Non-pigmented ciliary epithelial cell (primary cell): Measurements from ENCODE around the gene AARS2.

Source experiments
- DNase-seq: peaks from one replicate; pipeline ENCODE4 v3.0.0-alpha.2; 2010; ENCODE audit warnings: low read depth

The AARS2 gene

DNA sequence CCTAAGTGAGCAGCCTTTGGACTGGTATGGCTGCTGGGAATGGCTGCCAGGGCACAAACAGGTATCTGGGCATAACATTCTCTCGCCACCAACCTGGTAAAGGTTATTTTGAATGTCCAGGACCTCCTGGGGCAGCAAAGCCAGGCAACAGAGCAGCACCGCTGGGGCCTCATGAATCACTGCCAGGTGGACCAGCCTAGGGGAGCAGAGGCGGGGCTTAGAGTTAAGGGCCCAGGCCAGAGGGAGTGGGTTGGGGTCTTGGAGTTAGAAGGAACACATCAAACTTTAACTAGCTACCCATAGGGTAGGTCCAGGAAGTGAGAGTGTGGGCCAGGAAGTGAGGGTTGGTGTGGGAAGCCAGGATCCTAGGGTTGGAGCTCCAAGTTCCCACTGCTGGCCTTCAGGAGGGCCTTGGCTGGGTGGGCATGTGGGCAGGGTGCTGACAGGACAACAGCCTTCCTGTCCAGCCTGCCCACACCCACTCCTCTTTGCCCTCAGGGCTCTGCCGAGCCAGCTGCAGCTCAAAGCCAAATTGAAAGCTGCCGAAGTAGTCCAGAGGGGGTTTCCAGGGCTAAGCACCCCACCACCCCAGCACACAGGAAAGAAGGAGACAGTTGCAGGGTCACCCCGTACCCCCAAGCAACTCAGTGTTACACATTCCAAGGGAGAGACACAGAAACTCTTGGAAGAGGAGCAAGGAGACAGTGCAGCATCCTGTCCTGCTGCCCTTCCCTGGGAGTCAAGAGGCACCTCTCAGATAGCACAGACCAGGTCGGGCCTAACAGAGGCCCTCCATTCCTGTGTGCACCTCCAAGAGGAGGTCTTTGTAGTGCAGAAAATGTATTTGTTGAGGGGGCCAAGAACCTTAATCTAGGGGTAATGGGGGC is 50.4 kb downstream of the AARS2 start:
- DNase-seq: no peak

DNA sequence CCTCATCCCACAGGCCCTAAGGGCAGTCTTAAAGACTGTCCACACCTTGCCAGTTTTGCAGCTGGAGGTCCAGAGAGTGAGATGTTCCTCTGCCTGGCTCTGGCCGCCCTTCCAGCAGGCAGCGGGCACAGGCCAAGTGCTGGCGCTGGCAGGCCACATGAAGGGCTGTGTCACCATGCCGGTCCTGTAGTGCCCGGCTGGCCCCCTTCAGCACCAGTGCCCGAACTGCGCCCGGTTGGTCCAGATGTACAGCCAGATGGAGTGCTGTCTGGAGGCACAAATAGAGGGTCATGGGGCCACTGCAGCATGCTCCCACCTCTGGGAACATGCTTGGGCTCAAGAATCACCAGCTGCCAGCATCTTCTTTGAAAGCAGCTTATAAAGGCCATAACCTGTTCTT is 51.6 kb downstream of the AARS2 start:
- DNase-seq: no peak

DNA sequence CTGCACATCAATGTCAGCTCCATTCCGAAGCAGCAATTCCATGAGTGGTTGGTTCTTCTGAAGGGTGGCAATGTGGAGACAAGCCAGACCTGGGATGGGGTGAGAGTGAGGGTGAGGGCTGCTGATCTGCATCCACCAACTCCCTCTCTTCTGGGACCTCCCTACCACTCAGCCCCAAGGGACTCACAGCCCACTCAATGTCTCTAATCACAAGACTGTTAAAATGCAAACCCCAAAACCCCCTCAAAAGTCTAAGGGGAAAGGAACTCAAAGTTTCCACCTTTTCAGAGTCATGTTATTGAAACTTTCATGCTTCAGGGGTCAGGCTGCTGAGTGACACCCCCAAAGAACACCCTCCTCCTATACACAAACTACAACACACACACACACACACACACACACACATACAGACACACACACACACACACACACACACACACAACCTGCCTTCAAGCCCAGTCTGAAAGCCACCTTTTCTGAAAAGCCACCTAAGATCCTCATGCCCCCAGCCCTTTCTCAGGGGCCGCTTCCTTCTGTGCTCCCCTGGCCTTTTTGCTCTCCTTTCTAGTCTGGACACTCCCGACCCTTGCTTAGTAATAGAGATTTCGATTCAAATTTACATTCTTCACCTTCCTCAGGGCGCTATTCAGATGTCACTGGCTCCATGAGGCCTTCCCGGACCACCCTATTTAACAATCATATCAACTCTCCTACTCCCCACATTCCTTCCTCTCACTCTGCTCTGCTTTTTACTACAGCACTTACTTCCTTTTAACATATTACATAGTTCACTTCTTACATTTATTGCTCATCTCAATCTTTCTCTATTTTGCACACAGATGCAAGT is 52.5 kb downstream of the AARS2 start:
- DNase-seq: no peak

DNA sequence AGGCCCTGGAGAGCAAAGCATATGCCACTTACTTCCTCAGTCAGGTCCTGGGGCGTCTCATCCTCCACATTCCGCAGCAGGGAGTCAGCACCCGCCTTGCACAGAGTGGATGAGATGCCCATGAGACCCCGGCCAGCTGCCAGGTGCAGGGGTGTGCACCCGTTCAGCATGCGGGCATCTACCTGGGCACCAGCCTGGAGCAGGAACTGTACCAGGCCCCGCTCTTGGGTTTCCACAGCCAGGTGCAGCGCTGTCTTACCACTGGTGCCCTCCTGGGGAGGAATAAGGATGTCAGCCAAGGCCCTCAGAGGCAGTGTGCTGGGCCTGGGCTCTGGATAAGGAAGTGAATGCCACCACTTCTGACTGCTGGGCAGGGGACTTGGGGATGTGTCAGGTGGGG is 53.1 kb downstream of the AARS2 start:
- no peak for DNase-seq

DNA sequence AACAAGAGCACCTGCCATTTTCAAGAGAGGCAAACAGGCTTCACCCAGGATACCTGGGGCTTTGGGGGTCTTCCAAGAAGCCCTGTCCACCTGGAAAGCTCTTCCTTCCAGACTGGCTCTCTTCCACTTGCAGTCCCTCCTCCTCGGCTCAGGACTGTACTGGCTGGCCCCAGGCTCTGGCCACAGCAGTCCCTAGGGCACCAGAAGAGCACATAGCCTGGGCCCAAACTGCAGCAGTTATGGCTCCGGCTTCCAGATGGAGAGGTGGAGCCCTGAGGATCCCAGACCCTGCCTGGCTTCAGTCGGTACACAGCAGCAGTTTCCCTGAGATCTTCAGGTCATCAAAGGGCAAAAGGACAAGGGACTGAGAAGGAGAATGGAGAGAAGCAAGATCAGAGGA is 54.2 kb downstream of the AARS2 start:
- no peak for DNase-seq

DNA sequence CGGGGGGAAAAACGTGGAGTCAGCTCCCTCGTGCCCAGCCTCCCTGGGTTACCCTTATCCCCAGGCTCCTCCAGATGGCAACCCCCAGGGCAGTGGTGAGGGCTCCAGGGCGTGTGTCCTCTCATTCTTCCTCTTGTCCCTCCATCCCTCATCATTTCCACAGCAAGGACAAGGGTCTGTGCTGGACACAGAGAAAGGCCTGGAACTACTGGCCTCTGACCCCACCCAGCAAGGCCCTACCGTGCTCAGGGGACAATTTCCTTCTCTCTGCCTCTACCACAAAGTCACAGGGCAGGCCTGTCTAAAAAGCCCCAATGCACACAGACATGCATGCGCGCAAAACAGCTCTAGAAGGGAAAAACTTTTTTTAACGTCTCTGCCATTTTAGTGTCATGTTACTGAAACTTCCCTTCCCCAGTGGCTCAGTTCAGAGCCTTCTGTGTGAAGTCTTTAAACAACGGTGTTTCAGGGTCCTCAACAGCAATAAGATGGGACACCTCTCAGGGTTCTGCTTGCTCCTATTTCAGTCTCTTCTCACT is 54.8 kb downstream of the AARS2 start:
- DNase-seq: no peak

DNA sequence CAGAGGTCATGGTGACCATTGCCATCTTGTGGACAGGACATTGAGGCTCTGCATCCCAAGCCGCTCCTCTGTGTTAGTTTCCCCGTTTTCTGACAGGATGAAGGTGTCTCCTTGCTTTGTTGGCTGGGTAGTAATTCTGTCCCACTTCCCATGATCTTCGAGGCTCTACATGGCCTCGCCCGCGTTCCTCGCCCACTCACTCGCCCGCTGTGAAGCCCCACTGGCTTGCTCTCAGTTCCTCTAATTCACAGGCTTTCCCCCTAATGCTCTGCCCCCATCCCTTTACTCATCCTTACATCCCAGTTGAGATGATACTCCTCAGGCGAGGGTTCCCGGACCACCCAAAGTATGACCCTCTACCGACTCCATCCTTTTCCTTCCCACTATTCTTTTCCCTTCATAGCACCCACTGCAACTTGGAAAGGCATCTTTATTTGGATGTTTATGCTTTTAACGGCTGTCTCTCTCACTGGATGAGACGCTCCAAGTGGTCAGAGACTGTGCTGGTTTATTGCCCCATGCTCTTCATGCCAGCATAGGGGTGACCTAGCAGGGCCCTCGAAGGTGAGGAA is 55.3 kb downstream of the AARS2 start:
- DNase-seq: no peak

DNA sequence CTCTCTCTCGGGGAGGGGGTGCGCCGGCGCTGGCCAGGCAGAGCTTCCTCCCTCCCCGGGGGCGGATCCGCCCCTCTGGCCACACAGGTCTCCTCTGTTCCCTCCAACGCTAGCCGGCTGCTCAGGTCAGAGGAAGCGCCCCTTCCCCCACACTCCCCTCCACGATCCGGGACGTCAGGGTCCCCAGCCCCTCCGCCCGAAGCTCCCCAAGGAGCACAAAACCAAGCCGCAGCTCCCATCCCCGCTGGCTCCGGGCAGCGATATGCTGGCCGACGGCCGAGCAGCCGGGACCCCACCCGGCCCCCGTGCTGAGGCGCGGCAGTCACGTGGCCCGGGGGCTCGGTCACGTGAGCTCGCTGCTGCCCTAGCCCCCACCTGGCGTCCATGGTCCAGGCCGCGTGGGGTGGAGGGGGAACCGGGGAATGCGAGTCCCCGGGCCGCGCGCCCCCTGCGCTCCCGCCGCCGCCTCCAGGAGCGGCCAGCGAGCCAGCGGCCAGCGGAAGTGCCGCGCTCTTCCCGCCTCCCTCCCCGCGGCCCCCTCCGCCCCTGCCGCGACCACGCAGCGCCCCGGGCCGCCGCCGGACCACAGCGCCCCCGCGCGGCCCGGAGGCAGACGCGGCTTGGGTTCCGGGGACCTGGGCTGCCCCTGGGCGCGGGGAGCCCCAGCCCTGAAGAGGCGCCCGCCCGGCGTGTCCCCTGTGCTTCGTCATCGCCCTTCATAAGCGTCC is 56.0 kb downstream of the AARS2 start, which contains the start of gene SLC35B2:
SLC35B2 (minus strand) TSS at position 504 of the 728 bp plus-strand sequence; CDS start at position 386, 118 bp downstream.
- DNase-seq: no peak

DNA sequence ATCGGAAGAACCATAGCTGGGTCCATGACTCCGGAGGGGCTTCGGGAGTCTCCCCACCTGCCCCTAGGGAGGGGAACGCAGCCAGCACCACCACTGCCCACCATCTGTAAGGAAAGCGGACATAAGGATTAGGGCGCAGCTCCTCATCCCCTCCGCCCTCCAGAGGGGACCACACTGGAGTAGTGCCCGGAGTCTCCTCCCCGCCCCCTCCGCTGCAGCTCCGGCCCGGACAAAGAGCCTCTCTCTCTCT is 56.4 kb downstream of the AARS2 start:
- DNase-seq: no peak

DNA sequence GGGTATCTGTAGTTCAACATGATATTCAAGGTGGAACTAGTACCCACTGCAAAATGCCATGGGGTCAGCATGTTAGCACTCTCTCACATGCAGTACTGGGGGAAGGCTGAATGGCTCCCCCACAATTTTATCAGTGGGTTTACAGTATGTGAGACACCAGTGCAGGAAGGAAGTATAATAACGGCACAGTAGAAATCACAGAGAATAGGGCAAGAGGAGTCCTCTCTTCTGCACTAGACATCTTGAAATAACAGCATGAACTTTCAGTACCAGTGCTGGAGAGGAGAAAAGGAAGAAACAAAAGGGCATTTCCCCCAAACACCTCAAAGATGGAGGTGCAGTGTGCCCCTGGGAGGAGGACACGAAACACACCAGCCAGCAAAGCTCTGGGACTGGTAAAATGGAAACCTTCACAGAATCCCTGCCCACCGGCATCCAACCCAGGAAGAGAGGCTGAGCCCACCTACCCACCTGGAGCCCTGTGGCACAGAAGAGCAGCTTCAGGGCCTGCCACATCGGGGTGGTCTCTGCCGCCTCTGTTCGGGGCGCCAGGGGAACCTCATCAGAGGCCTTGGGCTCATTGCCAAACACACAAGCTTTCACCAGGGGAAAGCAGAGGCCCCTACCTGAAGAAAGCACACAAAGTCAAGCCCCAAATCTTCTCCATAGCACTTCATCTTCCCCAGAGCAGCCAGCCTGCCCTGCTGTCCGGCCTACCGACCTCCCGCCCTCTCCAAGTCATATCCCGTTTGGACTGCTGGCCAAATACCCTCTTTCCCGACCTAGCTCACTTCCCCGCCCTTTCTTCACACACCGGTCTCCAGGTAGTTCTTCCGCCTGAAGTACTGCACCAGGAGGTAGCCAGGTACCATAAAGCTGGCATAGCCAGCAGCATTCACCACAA is 57.0 kb downstream of the AARS2 start:
- no peak for DNase-seq

DNA sequence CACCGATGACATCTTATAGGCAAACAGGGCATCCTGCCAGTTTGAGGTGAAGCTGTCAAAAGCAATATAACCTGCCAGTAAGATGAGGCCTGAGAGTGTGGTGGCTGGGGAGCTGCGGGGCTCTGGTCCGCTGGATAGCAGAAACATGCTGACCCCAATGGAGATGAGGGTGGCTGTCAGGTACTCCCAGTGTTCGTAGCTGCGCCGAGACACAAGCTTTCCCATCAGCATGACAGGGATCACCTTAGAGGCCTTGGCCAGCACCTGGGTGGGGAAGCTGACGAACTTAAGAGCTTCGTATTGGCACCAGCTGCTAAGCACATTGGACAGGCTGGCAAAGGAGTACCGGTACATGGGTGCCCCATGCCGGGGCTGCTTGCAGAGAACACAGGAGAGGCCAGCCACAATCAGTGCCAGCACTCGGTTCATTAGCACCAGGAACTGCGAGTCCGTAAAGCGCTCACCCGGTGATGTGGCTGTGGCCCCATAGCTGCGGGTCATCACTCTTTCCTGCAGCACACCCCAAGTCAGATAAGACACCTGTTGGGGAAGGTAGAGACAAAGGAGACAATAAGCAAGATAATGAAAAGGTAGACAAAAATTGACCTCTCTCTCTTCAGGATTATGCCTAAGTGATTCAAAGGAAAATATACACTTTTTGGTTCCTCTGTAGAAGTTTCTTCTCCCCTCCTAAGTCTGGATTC is 57.9 kb downstream of the AARS2 start:
- DNase-seq: no peak

DNA sequence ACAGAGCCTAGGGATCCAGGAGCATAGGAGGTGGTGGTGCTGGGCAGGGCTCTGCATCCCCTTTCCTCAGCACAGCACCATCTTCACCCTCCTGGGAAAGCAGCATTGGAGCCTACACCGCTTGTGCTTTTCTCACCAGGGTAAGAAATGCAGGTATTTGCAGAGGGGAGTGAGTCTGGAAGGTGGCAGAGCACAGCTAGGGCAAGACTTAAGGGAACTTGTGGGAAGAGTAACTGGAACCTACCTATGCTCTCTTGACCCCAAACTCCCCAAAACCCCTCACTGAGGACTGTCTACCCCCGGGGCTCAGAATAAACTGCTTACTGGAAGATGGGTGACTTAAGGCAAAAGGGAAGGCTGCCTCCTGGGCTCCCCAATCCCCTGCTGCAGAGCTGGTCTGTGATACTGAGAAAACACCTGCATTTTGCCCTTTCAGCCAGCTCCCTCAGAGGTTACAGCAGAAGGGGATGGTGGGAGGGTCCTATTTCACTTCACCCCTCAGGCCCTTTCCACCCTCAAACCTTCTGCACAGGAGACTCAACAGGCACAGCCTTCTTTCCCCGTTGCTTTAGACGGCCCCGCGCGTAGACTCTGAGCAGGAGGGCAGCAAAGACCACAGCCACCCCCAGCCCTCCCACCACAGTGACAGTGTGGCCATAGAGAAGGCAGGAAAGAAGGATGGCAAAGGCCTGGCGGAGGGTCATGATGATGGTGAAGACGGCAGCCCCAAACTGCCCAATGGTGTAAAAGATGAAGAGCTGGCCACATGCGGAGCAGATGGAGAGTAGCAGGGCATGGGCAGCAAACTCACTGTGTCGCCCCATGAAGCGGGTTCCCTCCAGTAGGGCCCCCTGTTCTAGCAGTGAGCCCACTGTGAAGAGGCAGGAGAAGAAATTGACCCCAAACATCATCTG is 58.7 kb downstream of the AARS2 start:
- no peak for DNase-seq

DNA sequence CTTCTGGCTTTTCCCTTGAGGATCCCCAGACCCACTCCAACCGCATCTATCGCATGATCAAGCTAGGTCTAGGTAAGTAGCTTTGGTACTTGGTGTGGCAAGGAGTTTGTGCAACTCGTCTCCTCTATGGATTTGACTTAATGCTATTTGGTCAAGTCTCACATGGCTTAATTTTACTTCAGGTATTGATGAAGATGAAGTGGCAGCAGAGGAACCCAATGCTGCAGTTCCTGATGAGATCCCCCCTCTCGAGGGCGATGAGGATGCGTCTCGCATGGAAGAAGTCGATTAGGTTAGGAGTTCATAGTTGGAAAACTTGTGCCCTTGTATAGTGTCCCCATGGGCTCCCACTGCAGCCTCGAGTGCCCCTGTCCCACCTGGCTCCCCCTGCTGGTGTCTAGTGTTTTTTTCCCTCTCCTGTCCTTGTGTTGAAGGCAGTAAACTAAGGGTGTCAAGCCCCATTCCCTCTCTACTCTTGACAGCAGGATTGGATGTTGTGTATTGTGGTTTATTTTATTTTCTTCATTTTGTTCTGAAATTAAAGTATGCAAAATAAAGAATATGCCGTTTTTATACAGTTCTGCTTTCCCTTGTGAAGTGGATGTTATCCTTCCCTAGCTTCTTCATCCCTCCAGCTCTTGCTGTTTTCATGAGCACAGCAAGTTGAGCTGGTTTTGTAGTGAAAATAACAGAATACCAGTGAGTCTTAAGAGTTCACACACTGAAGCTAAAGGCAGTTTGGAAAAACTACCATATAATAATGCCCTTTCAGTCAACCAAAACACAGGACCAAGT is 59.6 kb downstream of the AARS2 start:
- no peak for DNase-seq

DNA sequence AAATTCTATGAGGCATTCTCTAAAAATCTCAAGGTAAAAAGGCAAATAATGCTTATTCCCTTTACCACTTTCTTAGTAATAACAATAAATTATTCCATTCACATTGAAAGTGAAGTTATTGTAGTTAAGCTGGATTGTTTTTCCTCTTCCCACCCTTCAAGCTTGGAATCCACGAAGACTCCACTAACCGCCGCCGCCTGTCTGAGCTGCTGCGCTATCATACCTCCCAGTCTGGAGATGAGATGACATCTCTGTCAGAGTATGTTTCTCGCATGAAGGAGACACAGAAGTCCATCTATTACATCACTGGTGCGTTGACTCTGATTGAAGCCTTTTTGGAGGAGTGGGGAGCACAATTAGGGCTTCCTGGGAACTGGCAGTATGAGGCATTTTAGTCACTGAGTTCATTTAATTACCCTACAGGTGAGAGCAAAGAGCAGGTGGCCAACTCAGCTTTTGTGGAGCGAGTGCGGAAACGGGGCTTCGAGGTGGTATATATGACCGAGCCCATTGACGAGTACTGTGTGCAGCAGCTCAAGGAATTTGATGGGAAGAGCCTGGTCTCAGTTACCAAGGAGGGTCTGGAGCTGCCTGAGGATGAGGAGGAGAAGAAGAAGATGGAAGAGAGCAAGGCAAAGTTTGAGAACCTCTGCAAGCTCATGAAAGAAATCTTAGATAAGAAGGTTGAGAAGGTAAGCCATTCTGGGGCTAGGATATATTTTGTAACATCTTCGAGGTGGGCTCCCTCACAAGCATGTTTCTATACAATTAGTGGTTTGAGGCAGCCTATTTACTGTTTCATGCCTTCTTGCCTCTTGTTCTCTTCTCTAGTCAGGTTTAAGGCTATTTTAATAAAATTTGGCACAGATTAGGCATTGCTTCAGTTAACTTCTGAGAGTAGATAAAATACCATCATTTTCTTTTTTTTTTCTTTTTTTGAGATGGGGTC is 61.3 kb downstream of the AARS2 start:
- no peak for DNase-seq

DNA sequence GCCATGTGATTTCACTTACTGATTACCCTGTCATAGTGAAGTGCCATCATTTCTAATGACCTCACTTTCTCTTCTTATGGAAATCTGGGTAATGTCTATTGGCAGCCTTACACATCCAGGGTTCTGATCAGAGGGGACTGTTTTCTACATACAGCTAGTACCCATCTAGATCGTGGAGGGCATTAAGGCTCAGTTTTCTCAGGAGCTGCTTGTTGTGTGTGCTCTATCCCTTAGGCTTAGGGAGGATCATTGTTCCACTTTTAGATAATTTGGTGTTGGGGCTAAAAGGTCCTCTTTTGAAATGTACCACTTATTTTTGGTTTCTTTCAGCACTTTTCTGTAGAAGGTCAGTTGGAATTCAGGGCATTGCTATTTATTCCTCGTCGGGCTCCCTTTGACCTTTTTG is 62.4 kb downstream of the AARS2 start:
- DNase-seq: no peak

DNA sequence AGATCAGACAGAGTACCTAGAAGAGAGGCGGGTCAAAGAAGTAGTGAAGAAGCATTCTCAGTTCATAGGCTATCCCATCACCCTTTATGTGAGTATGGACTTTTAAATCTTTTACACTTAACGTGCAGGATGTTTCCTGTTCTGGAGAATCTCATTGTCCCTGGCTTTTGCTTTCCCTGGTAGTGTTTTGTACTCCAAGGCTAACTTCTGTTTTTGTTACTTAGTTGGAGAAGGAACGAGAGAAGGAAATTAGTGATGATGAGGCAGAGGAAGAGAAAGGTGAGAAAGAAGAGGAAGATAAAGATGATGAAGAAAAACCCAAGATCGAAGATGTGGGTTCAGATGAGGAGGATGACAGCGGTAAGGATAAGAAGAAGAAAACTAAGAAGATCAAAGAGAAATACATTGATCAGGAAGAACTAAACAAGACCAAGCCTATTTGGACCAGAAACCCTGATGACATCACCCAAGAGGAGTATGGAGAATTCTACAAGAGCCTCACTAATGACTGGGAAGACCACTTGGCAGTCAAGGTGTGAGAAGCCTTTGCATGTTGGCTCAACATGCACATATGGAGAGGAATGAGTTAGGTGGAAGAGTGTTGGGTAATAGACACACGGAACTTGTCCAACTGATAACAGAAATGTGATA is 63.0 kb downstream of the AARS2 start:
- no peak for DNase-seq
